Measurements from ENCODE around the gene ASTN2.

- TF ChIP-seq CTCF (IDR thresholded peaks at IDR 0.05; ENCODE audit: low read length) (no peak), EZH2phosphoT487 (IDR thresholded peaks at IDR 0.05; ENCODE audit: low read length) (no peak), EZH2 (optimal IDR thresholded peaks at IDR 0.05; ENCODE audit: low read depth, low read length) (no peak)
Observed at GRCh38 chr9:116516456-116516855, 898.4 kb downstream of the ASTN2 start.

Measured in MM.1S (cell line).